B cell (primary cell): Measurements from ENCODE around the gene E2F3. TPM values are rescaled to one million over a fixed set of nuclear protein-coding genes. Genes with fewer than 3 reads are reported as not detected.

Source experiments
- polyA plus RNA-seq: library from polyadenylated mRNA; depleted of rRNA; stranded (reverse); fragments of >200 nt; gene quantifications from 2 replicates; pipeline ENCODE4 v1.2.3, GENCODE V29; 2012
- small RNA-seq: library from RNA; depleted of rRNA; stranded (forward); fragments of <200 nt; gene quantifications from one replicate; pipeline ENCODE3, GENCODE V24; 2012; ENCODE audit warnings: low replicate concordance, low read depth; ENCODE audit not compliant: insufficient read length
- total RNA-seq, 2 donors: library from RNA; stranded (reverse); fragments of 120-200 nt in 1 of 2; gene quantifications; 1 replicate in 1 of 2; 2 replicates in 1 of 2; pipeline versions ENCODE4 v1.2.3 to v1.2.4, GENCODE V29; 2013 to 2022

E2F3 gene
- total and polyA plus RNA-seq, 2 donors (not counting 1 experiment from before 2014, with no cell fraction given): 2.2 to 8.3 TPM

Small RNA genes within 50 kb of the gene (small RNA-seq; reads per million reads assigned to genes)
- gene RF00019 (not detected), gene RNU6-141P (not detected)

Other genes with a start within 250 kb of the E2F3 start
- 7.3 and 8.1 TPM in 2 replicates for gene MBOAT1, start 189.4 kb upstream of the E2F3 start, total RNA-seq
- 5.4 and 8.2 TPM in 2 replicates for gene MBOAT1, start 189.4 kb upstream of the E2F3 start, polyA plus RNA-seq
- 33.3 and 35.5 TPM in 2 replicates for gene CDKAL1, start 132.6 kb downstream of the E2F3 start, total RNA-seq
- 6.1 and 8.3 TPM in 2 replicates for gene CDKAL1, start 132.6 kb downstream of the E2F3 start, polyA plus RNA-seq